Renal cortex interstitium (tissue), 11 donors: Measurements from ENCODE around the gene LCN10. TPM values are rescaled to one million over a fixed set of nuclear protein-coding genes. Genes with fewer than 3 reads are reported as not detected.

Experiments
- DNase-seq, 11 donors: peaks; one replicate each; pipeline ENCODE4 v3.0.0-alpha.2; 2013; ENCODE audit warnings: low read depth in 9 of 11, low spot score in 4 of 11; ENCODE audit errors: extremely low read depth in 1 of 11
- polyA plus RNA-seq, 3 donors: library from polyadenylated mRNA; unstranded; fragments of 120-200 nt; gene quantifications; one replicate each; pipeline ENCODE4 v1.2.1, GENCODE V29; 2013; ENCODE audit not compliant: insufficient read length in 3 of 3

The LCN10 gene
- polyA plus RNA-seq, 3 donors, result 0.95 to 2.8 (median 2.5) TPM

DNA sequence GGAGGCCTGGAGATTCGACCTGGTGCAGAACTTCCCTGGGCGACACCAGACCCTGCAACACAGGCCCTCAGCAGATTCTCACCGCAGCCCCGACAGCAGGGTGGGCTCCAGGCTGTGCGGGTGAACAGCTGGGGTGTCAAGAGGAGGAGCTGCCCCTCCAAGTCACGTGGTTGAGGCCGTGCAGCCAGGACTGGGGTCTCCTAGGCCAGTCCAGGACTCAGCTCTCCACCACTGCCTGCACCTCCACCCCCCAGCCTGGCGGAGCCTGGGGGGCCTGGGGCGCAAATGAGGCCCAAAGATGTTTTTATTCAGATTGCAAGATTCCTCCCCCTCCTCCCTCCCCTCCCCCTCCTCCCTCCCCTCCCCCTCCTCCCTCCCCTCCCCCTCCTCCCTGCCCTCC lies 46.2 kb downstream of the LCN10 start:
- no peak for DNase-seq

DNA sequence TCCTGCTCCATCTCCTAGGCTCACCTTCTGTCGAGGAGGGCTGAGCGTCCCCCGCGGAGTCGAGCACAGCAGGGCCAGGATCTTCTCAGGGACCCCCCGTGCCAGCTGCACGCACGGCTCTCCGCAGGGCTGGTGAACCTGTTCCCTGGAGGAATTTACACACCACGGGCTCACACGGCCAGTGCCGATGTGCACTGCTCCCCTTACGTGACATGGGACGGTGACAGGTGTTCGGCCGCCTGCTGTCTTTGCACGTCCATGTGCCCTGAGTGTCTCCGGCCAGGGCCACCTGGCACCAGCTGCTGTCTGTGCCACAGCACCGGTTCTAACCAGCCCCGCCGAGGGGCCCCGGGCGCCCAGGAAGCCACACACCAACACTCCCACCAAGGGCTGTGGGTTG lies 46.8 kb downstream of the LCN10 start:
- no peak for DNase-seq

DNA sequence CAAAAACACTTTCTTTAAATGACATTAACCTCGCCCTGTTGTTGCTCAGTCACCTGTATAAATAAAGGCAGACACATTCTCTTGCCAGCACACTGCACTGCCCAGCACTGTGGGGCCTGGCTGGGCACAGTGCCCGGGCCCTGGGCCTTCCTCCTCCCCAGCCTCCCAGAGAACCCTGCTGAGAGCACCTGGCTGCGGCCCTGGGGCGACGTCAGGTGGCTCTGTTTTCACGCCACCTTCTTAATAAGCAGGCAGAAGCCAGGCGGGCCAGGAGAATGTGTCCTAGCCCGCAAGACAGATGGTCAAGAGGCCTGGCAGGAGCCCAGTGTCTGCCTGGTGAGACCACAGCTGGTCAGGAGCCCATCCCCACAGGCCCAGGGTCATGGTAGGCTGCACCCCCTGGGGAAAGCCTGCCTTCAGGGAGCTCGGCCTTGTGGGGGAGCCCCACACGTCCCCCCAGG lies 47.3 kb downstream of the LCN10 start:
- no peak for DNase-seq

DNA sequence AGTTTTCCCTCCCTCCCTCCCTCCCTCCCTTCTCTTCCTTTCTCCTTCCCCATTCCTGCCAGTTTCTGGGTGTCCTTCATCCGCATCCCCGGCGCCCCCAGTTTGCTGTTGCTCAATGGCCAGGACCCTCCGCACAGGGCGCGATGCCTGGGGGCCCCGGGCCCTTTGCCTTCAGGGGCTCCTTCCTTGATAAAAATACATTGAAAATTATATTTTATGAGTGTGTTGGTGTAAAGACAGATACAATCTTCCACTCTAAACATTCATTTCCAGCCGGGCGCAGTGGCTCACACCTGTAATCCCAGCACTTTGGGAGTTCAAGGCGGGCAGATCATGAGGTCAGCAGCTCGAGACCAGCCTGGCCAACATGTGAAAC lies 47.9 kb downstream of the LCN10 start:
- no peak for DNase-seq

DNA sequence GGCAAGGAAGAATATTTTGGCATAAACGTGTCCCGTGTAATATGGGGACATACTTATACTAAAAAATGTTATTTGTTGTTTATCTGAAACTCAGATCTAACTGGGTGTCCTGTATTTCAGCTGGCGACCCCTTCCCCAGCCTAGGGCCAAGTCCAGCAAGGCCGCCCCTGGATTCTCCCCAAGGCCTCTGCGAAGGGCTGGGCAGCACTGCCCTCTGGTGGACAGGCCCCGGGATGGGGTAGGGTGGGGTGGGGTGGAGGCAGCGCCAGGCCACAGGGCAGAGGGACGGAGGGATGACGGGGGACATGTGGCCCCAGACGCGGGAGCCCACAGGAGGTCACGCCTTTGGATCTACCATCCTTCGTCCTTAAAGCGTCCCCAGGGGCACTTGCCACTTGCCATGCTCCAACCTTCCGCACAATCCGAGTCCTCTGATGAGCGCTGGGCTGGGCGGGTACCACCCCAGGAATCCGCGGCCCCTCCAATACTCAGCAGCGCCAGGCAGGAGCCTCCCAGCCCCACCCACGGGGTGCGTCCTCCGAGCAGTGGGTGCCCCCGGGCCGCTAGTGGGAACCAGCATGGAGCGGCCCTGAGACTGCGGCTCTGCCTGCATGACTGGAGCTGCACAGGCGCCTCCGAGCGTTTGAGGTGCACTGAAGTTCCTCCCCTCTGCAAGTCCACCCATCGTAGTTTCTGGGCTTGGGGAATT lies 48.4 kb downstream of the LCN10 start:
- no peak for DNase-seq

DNA sequence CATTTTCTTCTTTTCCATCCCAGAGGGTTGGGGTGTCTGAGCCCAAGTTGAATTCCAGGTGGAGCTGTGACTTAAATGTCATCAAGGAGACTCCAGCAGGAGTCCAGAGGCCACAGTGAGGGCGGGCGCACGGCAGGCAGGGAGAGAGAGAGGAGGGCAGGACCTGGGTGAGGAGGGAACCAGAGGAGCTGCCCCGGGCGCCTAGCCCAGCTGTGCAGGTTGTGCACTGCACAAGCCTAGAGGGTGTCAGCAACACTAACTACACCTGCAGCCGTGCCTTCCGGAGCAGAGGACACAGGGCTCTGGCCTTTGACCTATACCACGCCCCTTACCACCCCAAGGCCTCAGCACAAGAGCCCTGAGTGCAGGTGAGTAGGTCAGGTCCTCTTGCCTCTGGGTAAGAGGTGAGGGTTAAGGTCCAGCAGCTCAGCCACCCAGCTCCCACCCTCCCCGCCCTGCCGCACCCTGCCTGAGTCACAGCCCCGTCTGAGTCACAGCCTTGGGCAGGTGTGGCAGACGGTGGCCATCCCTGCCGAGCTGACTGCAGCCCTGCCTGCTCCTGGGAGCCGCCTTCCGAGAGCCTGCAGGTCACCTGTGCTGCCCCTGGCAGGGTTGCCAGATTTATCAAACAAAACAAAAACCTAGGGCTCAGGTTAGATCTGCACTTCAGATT lies 49.1 kb downstream of the LCN10 start:
- no peak for DNase-seq

DNA sequence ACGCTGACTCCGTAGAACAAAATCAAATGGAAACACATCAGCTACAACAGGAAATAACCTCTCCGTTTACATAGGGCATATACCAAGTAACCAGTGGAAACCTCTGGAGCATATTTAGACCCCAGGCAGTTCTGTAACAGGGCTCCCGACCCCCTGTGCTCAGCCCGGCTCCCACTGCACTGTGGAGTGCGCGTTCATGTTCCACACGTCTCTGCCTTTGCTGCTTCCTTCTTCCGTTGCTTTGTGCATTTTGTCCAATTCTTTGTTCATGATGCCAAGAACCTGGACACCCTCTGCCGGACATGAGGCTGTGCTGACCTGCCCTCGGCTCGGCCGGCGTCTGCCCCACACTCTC lies 49.6 kb downstream of the LCN10 start:
- no peak for DNase-seq

DNA sequence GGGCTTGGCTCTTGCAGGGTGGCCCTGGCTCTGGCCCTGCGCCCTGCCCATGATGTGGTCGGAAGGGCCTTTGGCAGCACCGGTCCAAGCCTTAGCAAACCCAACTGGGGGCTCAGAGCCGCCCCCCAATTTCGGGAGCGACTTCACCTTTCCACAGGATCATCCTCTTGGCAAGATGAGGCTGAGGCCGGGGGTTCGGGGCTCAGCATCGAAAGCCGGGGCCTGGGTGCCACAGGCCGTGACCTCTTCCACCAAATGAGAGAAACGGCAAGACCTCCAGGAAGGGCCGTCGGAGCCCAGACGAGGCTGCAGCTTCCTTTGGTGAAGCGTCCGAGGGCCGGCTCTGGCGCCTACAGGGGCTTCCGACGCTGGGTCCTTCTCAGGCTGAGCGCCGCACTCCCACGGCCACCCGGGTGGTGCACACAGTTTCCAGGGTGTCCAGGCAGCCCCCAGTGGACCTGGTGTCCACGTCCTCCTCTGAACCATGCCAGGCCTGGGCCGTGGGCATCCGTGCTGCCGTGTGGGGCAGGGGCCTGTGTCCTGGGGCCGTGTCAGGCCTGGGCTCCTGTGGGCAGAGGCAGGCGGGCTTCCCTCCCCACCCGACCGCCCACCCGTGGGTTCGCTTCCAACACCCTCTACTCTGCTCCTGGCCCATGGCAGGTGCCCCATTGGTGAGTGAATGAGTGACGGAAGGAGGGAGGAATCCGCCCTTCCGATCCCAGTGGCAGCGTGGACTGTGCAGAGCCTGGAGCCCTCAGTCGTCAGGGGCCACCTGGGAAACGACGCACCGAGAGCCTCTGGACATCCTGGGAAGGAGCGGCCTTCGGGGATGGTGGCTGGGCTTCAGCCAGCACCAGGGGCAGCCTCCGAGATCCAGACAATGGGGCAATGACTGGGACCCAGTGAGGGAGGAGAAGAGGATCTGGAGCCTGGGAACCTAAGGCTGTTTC lies 50.3 kb downstream of the LCN10 start:
- no peak for DNase-seq

DNA sequence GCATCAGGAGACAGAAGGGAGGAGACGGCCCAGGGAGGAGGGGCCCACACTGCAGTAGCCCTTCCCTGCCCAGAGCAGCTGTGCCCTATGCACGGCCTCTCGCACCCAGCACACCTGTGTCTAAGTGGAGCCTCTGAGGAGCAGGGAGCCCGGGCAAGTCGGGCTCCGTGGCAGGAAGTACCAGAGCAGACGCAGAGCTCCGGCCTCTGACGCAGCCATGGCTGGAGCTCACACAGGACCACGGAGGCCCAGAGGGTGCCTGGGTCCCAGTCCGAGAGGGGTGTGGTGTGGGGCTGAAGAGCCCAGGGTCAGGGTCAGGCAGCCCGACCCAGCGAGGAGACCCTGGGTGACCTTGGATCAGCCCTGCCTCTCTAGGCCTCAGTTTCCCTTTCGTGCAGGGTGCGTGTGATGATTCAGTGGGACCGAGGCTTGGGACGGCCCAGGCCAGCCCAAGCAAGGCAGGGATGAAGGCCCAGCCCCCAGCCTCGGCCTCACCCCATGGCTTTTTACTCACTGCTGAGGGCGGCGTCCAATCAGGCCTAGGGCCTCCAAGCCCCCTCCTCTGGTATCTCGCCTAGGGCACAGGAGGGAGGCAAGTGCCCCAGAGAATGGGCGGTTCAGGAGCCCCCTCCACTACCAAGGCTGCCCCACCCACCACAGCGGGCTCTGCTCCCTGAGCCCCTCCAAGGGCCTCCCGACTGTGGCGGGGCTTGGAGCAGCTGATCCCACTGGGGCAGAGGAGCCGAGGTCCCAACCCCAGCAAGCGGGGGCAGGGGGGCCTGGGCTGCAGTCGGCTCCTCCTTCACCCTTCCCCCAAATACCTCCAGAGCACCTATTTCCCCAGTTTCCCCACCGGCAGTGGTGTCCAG lies 51.2 kb downstream of the LCN10 start:
- DNase-seq, result no peak

DNA sequence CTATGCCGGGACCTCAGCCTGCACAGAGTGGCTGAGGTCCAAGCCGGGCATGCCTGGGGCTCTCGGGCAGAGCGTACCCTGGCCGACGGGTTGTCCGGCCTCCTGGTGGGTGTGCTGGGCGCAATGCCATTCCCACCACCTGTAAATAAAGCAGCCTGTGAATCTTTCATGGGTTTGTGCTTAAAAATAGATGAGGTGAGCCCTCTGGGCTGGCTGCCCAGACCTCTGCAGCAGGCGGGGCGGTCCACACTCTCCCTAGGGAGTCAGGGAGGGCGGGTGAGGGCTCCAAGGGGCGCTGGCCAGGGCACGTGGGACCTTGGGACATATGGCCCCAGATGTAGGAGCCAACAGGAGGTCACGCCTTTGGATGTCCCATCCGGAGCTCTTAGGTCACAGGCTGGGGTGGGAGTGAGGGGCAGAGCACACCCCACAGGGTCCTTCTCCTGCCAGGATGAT lies 51.9 kb downstream of the LCN10 start:
- no peak for DNase-seq

DNA sequence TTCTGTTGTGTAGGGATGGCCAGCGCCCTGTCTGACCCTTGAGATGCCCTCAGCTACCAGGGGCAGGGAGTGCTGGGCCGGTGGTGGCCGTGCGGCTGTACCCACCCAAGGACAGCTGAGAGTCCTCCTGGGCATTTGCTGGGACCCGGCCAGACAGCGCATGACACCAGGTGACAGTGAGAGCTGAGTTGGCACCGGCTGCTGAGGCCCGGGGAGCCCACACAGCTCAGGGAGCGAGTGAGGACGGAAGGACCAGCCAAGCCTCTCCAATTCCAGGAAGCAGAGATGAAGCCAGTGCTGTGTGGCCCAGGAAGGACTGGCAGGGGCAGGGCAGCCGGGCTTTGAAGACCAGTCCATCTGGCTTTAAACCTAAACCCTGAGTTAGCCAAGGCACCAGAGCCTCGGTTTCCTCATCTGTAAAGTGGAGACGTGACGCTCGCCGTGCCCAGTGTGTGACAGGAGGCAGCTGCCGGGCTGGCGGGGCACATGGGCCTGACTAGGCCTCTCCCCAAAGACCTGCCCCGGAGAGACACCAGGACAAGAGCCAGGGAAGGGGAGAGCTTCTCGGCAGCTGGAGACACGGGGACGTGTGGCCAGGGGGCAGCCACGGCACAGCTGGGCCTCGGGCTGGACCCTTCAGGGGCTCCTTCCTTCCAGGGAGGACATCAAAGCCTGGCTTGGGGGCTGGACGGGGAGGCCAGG lies 52.5 kb downstream of the LCN10 start:
- no peak for DNase-seq

DNA sequence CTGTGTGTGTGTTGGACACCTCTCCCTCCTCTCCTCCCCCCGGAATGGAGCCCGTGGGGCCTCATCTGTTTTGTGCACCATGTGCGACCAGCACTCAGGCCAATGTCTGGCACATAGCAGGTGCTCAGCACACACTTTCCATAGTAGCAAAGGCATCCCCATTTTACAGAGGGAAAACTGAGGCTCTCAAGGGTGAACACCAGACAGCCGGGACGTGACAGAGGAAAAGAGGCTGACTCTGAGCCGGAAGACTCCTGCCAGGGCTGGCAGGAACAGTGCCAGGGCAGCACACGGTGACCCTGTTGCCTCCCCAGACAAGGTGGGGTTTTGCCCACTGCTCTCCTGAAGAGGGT lies 53.7 kb downstream of the LCN10 start:
- no peak for DNase-seq

DNA sequence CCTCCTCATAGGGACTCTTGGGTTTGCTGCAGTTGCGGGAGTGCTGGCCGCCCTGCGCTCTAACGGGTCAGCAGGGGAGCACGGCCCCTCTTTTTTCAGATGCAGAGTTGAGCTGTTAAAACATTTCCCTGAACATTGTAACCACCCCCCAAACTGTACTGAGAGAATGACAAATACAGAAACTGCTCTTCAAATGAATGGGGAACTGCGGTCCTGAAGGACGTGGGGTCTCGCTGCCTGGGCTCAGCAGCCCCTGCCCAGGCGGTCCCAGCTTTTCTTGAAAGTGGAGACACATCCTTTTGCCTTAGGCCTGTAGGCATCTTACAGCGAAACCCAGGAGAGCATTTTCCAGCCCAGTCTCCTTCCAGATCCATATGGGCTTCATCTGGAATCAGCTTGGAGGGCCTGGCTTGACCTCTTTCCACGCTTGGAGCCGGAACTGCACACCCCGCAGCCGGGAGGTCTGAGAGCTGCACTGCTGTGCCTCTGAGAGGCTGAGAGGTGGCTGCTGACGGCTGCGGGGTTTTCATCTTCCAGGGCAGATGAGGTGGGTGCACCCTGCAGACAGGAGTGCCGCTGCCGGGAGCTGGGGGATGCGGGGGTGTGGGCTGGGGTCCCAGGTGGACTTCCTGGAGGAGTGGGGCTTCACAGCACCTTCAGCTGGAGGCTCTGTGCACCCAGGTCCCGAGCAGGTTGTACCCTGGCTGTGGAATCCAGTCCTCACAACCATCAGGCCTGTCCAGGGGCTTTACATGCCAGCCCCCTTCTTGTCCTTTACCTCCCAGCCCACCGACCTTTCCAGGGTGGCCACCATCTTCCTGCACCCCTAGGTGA lies 54.2 kb downstream of the LCN10 start:
- no peak for DNase-seq

Other genes with a start within 250 kb of the LCN10 start
- 10 to 100 TPM; 23.6 to 40.9 (median 36.2) TPM for gene NOTCH1, start 196.9 kb downstream of the LCN10 start, polyA plus RNA-seq
- gene EGFL7, start 80.0 kb downstream of the LCN10 start, polyA plus RNA-seq, result 10 to 100 TPM; 43.8 to 79.8 (median 74.3) TPM
- 10 to 100 TPM; 31.5 to 51.9 (median 50.0) TPM for gene AGPAT2, start 55.5 kb downstream of the LCN10 start, polyA plus RNA-seq
- 10 to 100 TPM; 27.0 to 41.9 (median 38.8) TPM for gene DIPK1B, start 30.4 kb downstream of the LCN10 start, polyA plus RNA-seq
- not detected for gene LCN6, start 5.6 kb upstream of the LCN10 start, polyA plus RNA-seq
- gene LCN8, start 15.3 kb upstream of the LCN10 start, polyA plus RNA-seq, result under 1 TPM in 2 of 3 donors, not detected in 1; 0.14 to 0.26 TPM
- under 1 TPM in 2 of 3 donors, not detected in 1; 0.06 to 0.16 TPM for gene LCN15, start 21.6 kb upstream of the LCN10 start, polyA plus RNA-seq
- gene TMEM141, start 48.4 kb upstream of the LCN10 start, polyA plus RNA-seq, result 10 to 100 TPM; 53.5 to 81.8 (median 70.3) TPM
- gene CCDC183, start 53.4 kb upstream of the LCN10 start, polyA plus RNA-seq, result 1 to 10 TPM; 3.1 to 7.4 (median 5.8) TPM
- gene RABL6, start 65.0 kb upstream of the LCN10 start, polyA plus RNA-seq, result 10 to 100 TPM; 59.2 to 79.6 (median 70.5) TPM
- gene AJM1, start 99.5 kb upstream of the LCN10 start, polyA plus RNA-seq, result 1 to 10 TPM in 2 of 3 donors, under 1 TPM in 1; 0.64 to 1.7 (median 1.5) TPM
- 100 to 1,000 TPM in 1 of 3 donors, 10 to 100 TPM in 2; 63.4 to 111 (median 93.7) TPM for gene PHPT1, start 106.5 kb upstream of the LCN10 start, polyA plus RNA-seq
- 10 to 100 TPM in 1 of 3 donors, 1 to 10 TPM in 2; 4.8 to 10.9 (median 9.9) TPM for gene MAMDC4, start 109.4 kb upstream of the LCN10 start, polyA plus RNA-seq
- 100 to 1,000 TPM; 322 to 427 (median 394) TPM for gene EDF1, start 123.4 kb upstream of the LCN10 start, polyA plus RNA-seq
- 10 to 100 TPM; 10.2 to 15.9 (median 14.7) TPM for gene TRAF2, start 143.6 kb upstream of the LCN10 start, polyA plus RNA-seq
- 10 to 100 TPM; 33.7 to 58.7 (median 54.3) TPM for gene FBXW5, start 201.8 kb upstream of the LCN10 start, polyA plus RNA-seq
- 1 to 10 TPM in 1 of 3 donors, under 1 TPM in 2; 0.44 to 1.4 (median 0.57) TPM for gene C8G, start 202.3 kb upstream of the LCN10 start, polyA plus RNA-seq
- 10 to 100 TPM; 17.8 to 47.3 (median 24.5) TPM for gene LCN12, start 209.3 kb upstream of the LCN10 start, polyA plus RNA-seq
- 100 to 1,000 TPM in 1 of 3 donors, 10 to 100 TPM in 2; 42.1 to 113 (median 66.3) TPM for gene PTGDS, start 234.6 kb upstream of the LCN10 start, polyA plus RNA-seq
- under 1 TPM; 0.14 to 0.40 (median 0.39) TPM for gene LCNL1, start 240.1 kb upstream of the LCN10 start, polyA plus RNA-seq
- gene PAXX, start 249.5 kb upstream of the LCN10 start, polyA plus RNA-seq, result 10 to 100 TPM; 23.7 to 40.2 (median 39.3) TPM